K562 treated with DMSO at 1 percent for 12 hours (cell line): ENCODE results near the gene SLC35B1. TPM values are rescaled to one million over a fixed set of nuclear protein-coding genes. Genes with fewer than 3 reads are reported as not detected.

Source experiments
- total RNA-seq: library from RNA; unstranded; fragments of 300-600 nt; gene quantifications from 2 replicates; pipeline ENCODE4 v1.2.3, GENCODE V29; 2022; ENCODE audit not compliant: insufficient read depth

Gene SLC35B1
- total RNA-seq = 52.6 and 78.8 TPM in 2 replicates

GRCh38 chr17:49707608-49708514 is at the start of gene SLC35B1:
Gene SLC35B1, minus strand, starts transcription at chr17:49707964. Its CDS starts 131 bp downstream, at chr17:49707833.

GRCh38 chr17:49677933-49678847 is 29.6 kb downstream of the SLC35B1 start, which contains the start of gene SPOP:
Gene SPOP, minus strand, starts transcription at chr17:49678097. Its CDS starts 55,287 bp downstream, at chr17:49622810.

Other genes starting within 250 kb of the SLC35B1 start
- gene NGFR, start 212.7 kb downstream of the SLC35B1 start, total RNA-seq = 0.28 and 0.32 TPM in 2 replicates
- 0.51 and 0.60 TPM in 2 replicates for gene NXPH3, start 132.1 kb downstream of the SLC35B1 start, total RNA-seq
- 35.2 and 47.0 TPM in 2 replicates for gene SPOP, start 29.9 kb downstream of the SLC35B1 start, total RNA-seq
- 63.6 and 95.3 TPM in 2 replicates for gene FAM117A, start 56.2 kb upstream of the SLC35B1 start, total RNA-seq
- 11.0 and 27.1 TPM in 2 replicates for gene KAT7, start 80.7 kb upstream of the SLC35B1 start, total RNA-seq
- not detected in 2 replicates for gene TAC4, start 140.1 kb upstream of the SLC35B1 start, total RNA-seq